ENCODE measurements around the gene XPNPEP3. TPM values are rescaled to one million over a fixed set of nuclear protein-coding genes. Genes with fewer than 3 reads are reported as not detected.
A peak's percentile ranks its signal among the peaks of the same experiment; 100 is the strongest.

The XPNPEP3 gene
- total and polyA plus RNA-seq, 10 donors, result 3.2 to 22.7 (median 12.7) TPM

DNA sequence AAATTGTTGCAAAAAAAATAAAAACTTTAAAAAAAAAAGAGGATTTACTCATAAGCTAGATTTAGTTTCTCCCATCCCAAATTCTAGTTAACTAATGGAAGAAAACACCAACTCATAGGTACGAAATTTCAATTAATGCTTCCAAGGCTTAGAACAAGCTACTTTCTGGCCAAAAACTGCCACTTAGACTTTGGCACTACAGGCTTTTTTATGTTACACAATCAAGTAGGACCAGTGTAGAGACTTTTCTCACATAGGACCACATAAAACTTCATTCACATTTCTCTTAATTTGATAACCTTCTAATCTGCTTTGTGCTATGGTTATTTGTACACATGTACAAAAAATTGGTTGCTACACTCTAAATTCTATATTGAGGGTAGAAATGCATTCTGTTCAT is 3.6 kb upstream of the XPNPEP3 start:
- Histone ChIP-seq H3K4me3 (no peak overlapping the region), H3K4me1 (peaks cover 39 to 70% (median 58%) of the 10 kb centered on the region in 6 donors), H3K9me3 (no peaks in the 10 kb centered on the region), H3K27ac (peak overlapping the region in 1 of 8 donors; percentile 18), H3K27me3 (replicated peaks in 1 of 7) (no peaks in the 10 kb centered on the region), H3K36me3 (peaks cover 0 to 29% (median 17%) of the 10 kb centered on the region in 6 donors)
- intact Hi-C loops (cut with DNase I; ENCODE audit: low total_unique reads), result no loop called here
- no peak for DNase-seq
- 78 to 91% (median 84%) methylated on average over 1 of the region's 1 CpG for WGBS, 5 donors
- TF ChIP-seq, protein P1, sequence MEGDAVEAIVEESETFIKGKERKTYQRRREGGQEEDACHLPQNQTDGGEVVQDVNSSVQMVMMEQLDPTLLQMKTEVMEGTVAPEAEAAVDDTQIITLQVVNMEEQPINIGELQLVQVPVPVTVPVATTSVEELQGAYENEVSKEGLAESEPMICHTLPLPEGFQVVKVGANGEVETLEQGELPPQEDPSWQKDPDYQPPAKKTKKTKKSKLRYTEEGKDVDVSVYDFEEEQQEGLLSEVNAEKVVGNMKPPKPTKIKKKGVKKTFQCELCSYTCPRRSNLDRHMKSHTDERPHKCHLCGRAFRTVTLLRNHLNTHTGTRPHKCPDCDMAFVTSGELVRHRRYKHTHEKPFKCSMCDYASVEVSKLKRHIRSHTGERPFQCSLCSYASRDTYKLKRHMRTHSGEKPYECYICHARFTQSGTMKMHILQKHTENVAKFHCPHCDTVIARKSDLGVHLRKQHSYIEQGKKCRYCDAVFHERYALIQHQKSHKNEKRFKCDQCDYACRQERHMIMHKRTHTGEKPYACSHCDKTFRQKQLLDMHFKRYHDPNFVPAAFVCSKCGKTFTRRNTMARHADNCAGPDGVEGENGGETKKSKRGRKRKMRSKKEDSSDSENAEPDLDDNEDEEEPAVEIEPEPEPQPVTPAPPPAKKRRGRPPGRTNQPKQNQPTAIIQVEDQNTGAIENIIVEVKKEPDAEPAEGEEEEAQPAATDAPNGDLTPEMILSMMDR (IDR thresholded peaks at IDR 0.05 in 8 of 11, conservative IDR thresholded peaks at IDR 0.05 in 3 of 11), result no peak

DNA sequence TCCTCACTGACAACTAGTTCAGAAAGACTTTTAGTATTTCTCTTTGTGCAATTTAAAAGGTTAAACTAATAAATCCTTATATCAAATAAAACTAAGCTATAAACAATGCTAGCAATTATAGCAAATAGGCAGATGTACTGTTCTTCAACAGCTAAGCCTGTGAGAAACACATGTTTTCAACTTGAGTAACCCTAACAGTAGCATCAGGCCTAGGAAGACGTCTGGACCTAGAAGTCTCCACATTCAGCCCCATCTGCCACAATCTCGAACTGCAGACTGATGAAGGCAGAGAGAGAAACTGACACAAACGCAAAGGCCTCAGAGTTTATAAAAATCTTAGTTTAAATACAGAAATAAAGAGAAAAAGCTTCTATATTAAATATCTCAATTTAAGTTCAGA is 3.0 kb upstream of the XPNPEP3 start:
- peaks cover 0 to 23% (median 13%) of the 10 kb centered on the region in 6 donors for H3K36me3 ChIP-seq
- H3K4me3 ChIP-seq, result peak overlapping the region in 1 of 8 donors; percentile 86
- H3K4me1 ChIP-seq, result peaks cover 42 to 76% (median 64%) of the 10 kb centered on the region in 6 donors
- no peaks in the 10 kb centered on the region for H3K27me3 ChIP-seq (replicated peaks in 1 of 7)
- no peak for DNase-seq
- TF ChIP-seq, protein P1 (IDR thresholded peaks at IDR 0.05 in 8 of 11, conservative IDR thresholded peaks at IDR 0.05 in 3 of 11), result no peak
- TF ChIP-seq POLR2A (IDR thresholded peaks at IDR 0.05), result no peak
- no peak for TF ChIP-seq POLR2AphosphoS5 (IDR thresholded peaks at IDR 0.05)
- H3K27ac ChIP-seq, result peak overlapping the region in 2 of 8 donors; percentile 4 to 93
- no peaks in the 10 kb centered on the region for H3K9me3 ChIP-seq
- intact Hi-C loops (cut with DNase I; ENCODE audit: low total_unique reads), result no loop called here
- 55 to 70% (median 59%) methylated on average over 3 of the region's 3 CpGs for WGBS, 5 donors

GRCh38 chr22:40855071-40855978 is 1.6 kb upstream of the XPNPEP3 start:
- H3K36me3 ChIP-seq, result peaks cover 0 to 10% (median 0%) of the 10 kb centered on the region in 6 donors
- 31 to 39% (median 34%) methylated on average over 20 of the region's 20 CpGs for WGBS, 5 donors
- intact Hi-C loops (cut with DNase I; ENCODE audit: low total_unique reads), result no loop called here
- no peaks in the 10 kb centered on the region for H3K9me3 ChIP-seq
- peak overlapping the region; percentile 93 to 100 (median 97) for H3K27ac ChIP-seq
- H3K4me1 ChIP-seq, result peaks cover 42 to 88% (median 68%) of the 10 kb centered on the region in 6 donors
- no peaks in the 10 kb centered on the region for H3K27me3 ChIP-seq (replicated peaks in 1 of 7)
- no peak for DNase-seq
- H3K4me3 ChIP-seq, result peak overlapping the region; percentile 74 to 93 (median 85)
- TF ChIP-seq, protein P1 (IDR thresholded peaks at IDR 0.05 in 8 of 11, conservative IDR thresholded peaks at IDR 0.05 in 3 of 11), result no peak
- TF ChIP-seq POLR2A (IDR thresholded peaks at IDR 0.05) (no peak), POLR2AphosphoS5 (IDR thresholded peaks at IDR 0.05) (no peak)

DNA sequence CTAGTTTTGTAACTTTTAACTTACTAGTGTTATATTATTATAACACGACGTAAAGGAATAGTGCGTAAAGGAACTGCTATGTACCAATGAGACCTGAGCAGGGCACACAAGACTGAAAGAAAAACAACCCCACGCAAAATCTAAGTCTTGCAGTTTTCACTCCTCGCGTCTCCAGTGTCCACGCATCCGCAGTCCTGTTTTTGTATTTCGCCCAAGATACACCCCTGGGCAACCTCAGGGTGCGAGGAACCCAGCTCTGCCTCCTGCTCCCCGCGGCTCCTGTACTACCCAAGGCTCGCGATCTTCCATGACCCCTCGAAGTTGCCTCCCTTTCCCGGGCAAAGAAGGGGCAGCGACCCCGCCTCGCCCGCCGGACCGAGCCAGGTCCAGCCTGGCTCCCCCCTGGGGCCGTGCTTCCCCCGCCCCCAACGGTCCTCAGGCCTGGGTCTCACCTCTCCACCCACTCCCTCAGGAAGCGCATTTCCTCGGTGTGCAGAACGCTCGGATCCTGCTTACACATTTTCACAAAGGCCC is 902 bp upstream of the XPNPEP3 start:
- DNase-seq, result peak; percentile 90

More for the DNA sequence above, 902 bp upstream of the XPNPEP3 start:
- Histone ChIP-seq H3K27me3 (replicated peaks in 1 of 7) (no peaks in the 10 kb centered on the region), H3K27ac (peak overlapping the region; percentile 93 to 100 (median 97)), H3K4me3 (peak overlapping the region; percentile 74 to 93 (median 85)), H3K36me3 (peaks cover 0 to 11% (median 0%) of the 10 kb centered on the region in 6 donors), H3K9me3 (no peaks in the 10 kb centered on the region), H3K4me1 (peaks cover 38 to 82% (median 64%) of the 10 kb centered on the region in 6 donors)
- no peak for TF ChIP-seq POLR2A (IDR thresholded peaks at IDR 0.05)
- TF ChIP-seq, protein P1 (IDR thresholded peaks at IDR 0.05 in 8 of 11, conservative IDR thresholded peaks at IDR 0.05 in 3 of 11), result no peak
- WGBS, 5 donors, result 0 to 1% (median 0%) methylated on average over 26 to 29 of the region's 29 CpGs
- intact Hi-C loops (cut with DNase I; ENCODE audit: low total_unique reads), result no loop called here

Measured in spleen (tissue), 11 donors.